H9 (cell line): ENCODE measurements around the gene SSTR5. TPM values are rescaled to one million over a fixed set of nuclear protein-coding genes. Genes with fewer than 3 reads are reported as not detected.

ENCODE experiments used
- DNase-seq: peaks from one replicate; pipeline ENCODE4 v3.0.0-alpha.2; 2017
- H2AFZ ChIP-seq: one replicate; pipeline ENCODE4 v1.6.1; 2013; ENCODE audit warnings: mild to moderate bottlenecking, low read length, control low read depth, moderate library complexity
- H2AK5ac ChIP-seq: 2 replicates; pipeline ENCODE4 v1.6.1; 2013; ENCODE audit warnings: low read length, control low read depth, mixed read lengths; ENCODE audit not compliant: insufficient read length
- H2BK120ac ChIP-seq: one replicate; pipeline ENCODE4 v1.6.1; 2013; ENCODE audit warnings: low read depth, mild to moderate bottlenecking, low read length, control low read depth, inconsistent platforms; ENCODE audit not compliant: poor library complexity, severe bottlenecking
- H2BK12ac ChIP-seq: 2 replicates; pipeline ENCODE4 v1.6.1; 2013; ENCODE audit warnings: low read length, control low read depth, mixed read lengths, low read depth; ENCODE audit not compliant: insufficient read length
- H2BK15ac ChIP-seq: 2 replicates; pipeline ENCODE4 v1.6.1; 2013; ENCODE audit warnings: low read depth, low read length, control low read depth
- H2BK20ac ChIP-seq: one replicate; pipeline ENCODE4 v1.6.1; 2013; ENCODE audit warnings: low read depth, mild to moderate bottlenecking, low read length, control low read depth, inconsistent platforms; ENCODE audit not compliant: poor library complexity, severe bottlenecking
- H2BK5ac ChIP-seq: 2 replicates; pipeline ENCODE4 v1.6.1; 2013; ENCODE audit warnings: low read length, control low read depth, mixed read lengths; ENCODE audit not compliant: insufficient read length
- H3K14ac ChIP-seq: 2 replicates; pipeline ENCODE4 v1.6.1; 2013; ENCODE audit warnings: low read length, control low read depth; ENCODE audit not compliant: insufficient read depth
- H3K18ac ChIP-seq: 2 replicates; pipeline ENCODE4 v1.6.1; 2013; ENCODE audit warnings: low read depth, mild to moderate bottlenecking, mixed read lengths, low read length, control low read depth; ENCODE audit not compliant: insufficient read length
- H3K23ac ChIP-seq: 2 replicates; pipeline ENCODE4 v1.6.1; 2013; ENCODE audit warnings: low read length, control low read depth, mixed read lengths, low read depth; ENCODE audit not compliant: insufficient read length
- H3K23me2 ChIP-seq: 2 replicates; pipeline ENCODE4 v1.6.1; 2013; ENCODE audit warnings: low read depth, mild to moderate bottlenecking, mixed read lengths, low read length, control low read depth; ENCODE audit not compliant: insufficient read length, poor library complexity, severe bottlenecking
- H3K27ac ChIP-seq: 2 replicates; pipeline ENCODE4 v1.5.1; 2013; ENCODE audit warnings: low read length, control low read depth, mixed read lengths, low read depth; ENCODE audit not compliant: insufficient read length
- H3K27me3 ChIP-seq: 2 replicates; pipeline ENCODE4 v1.6.1; 2013; ENCODE audit warnings: low read length, control low read depth, inconsistent platforms; ENCODE audit not compliant: insufficient read depth
- H3K4ac ChIP-seq: 2 replicates; pipeline ENCODE4 v1.6.1; 2013; ENCODE audit warnings: low read depth, mild to moderate bottlenecking, control low read depth, inconsistent platforms, low read length, moderate library complexity
- H3K4me1 ChIP-seq: 2 replicates; pipeline ENCODE4 v1.6.1; 2013; ENCODE audit warnings: low read length, control low read depth, inconsistent platforms; ENCODE audit not compliant: insufficient read depth
- H3K4me2 ChIP-seq: 2 replicates; pipeline ENCODE4 v1.6.1; 2013; ENCODE audit warnings: low read length, control low read depth, mixed read lengths; ENCODE audit not compliant: insufficient read length, insufficient read depth
- H3K56ac ChIP-seq: 2 replicates; pipeline ENCODE4 v1.6.1; 2013; ENCODE audit warnings: low read depth, mild to moderate bottlenecking, mixed read lengths, low read length, control low read depth; ENCODE audit not compliant: insufficient read length
- H3K79me1 ChIP-seq: 2 replicates; pipeline ENCODE4 v1.6.1; 2013; ENCODE audit warnings: low read depth, mild to moderate bottlenecking, moderate library complexity, low read length, control low read depth, inconsistent platforms; ENCODE audit not compliant: insufficient read depth, poor library complexity, severe bottlenecking
- H3K79me2 ChIP-seq: 2 replicates; pipeline ENCODE4 v1.6.1; 2013; ENCODE audit warnings: low read length, control low read depth, inconsistent platforms; ENCODE audit not compliant: insufficient read depth
- H3K9ac ChIP-seq: 2 replicates; pipeline ENCODE4 v1.6.1; 2013; ENCODE audit warnings: low read length, control low read depth, mixed read lengths; ENCODE audit not compliant: insufficient read length; ENCODE audit errors: extremely low read depth
- H3K9me3 ChIP-seq: one replicate; pipeline ENCODE4 v1.6.1; 2013; ENCODE audit warnings: low read depth, low read length, inconsistent platforms; ENCODE audit not compliant: control insufficient read depth
- H3T11ph ChIP-seq: one replicate; pipeline ENCODE4 v1.6.1; 2013; ENCODE audit warnings: mild to moderate bottlenecking, low read length, control low read depth, inconsistent platforms
- H4K20me1 ChIP-seq: one replicate; pipeline ENCODE4 v1.6.1; 2013; ENCODE audit not compliant: control insufficient read depth, insufficient read length, insufficient read depth
- H4K5ac ChIP-seq: 2 replicates; pipeline ENCODE4 v1.6.1; 2013; ENCODE audit warnings: low read depth, mild to moderate bottlenecking, mixed read lengths, low read length, control low read depth; ENCODE audit not compliant: insufficient read length
- H4K8ac ChIP-seq: replicated peaks from 2 replicates; pipeline ENCODE4 v1.6.1; 2013; ENCODE audit warnings: low read length, control low read depth, mixed read lengths, low read depth; ENCODE audit not compliant: insufficient read length
- H4K91ac ChIP-seq: 2 replicates; pipeline ENCODE4 v1.6.1; 2013; ENCODE audit warnings: low read depth, mild to moderate bottlenecking, moderate library complexity, mixed read lengths, low read length, control low read depth; ENCODE audit not compliant: insufficient read length
- H3K27ac Mint-ChIP-seq, 3 experiments: 2 replicates in 2 of 3; 3 replicates in 1 of 3; pipeline ENCODE4 v1.8.0; 2020 to 2021; ENCODE audit warnings: mixed read lengths in 3 of 3, mild to moderate bottlenecking in 1 of 3, moderate library complexity in 1 of 3
- H3K27me3 Mint-ChIP-seq: 2 replicates; pipeline ENCODE4 v1.8.0; 2021; ENCODE audit warnings: low read depth, mild to moderate bottlenecking, moderate library complexity, mixed read lengths
- H3K36me3 Mint-ChIP-seq, 3 experiments: 2 replicates in 2 of 3; 3 replicates in 1 of 3; pipeline ENCODE4 v1.8.0; 2020 to 2021; ENCODE audit warnings: low read depth in 3 of 3, mixed read lengths in 3 of 3; ENCODE audit not compliant: insufficient read depth in 1 of 3
- H3K4me1 Mint-ChIP-seq, 2 experiments: 2 replicates each; pipeline ENCODE4 v1.8.0; 2020; ENCODE audit warnings: mixed read lengths in 2 of 2
- H3K4me3 Mint-ChIP-seq, 2 experiments: 2 replicates in 1 of 2; 3 replicates in 1 of 2; pipeline ENCODE4 v1.8.0; 2020 to 2021; ENCODE audit warnings: mild to moderate bottlenecking in 2 of 2, mixed read lengths in 2 of 2, moderate library complexity in 1 of 2
- H3K9me3 Mint-ChIP-seq, 2 experiments: 2 replicates in 1 of 2; 3 replicates in 1 of 2; pipeline ENCODE4 v1.8.0; 2020; ENCODE audit warnings: mild to moderate bottlenecking in 2 of 2, mixed read lengths in 2 of 2, moderate library complexity in 1 of 2
- WGBS: extraction: QIAGEN DNeasy Blood & Tissue Kit; methylation state at CpG from one replicate; pipeline ENCODE4 v1.1.7; 2013; ENCODE audit warnings: missing lambda C conversion rate, low lambda C conversion rate, mixed read lengths; ENCODE audit not compliant: insufficient read length; ENCODE audit errors: extremely low coverage; 5-methylcytosine and 5-hydroxymethylcytosine counted together
- total RNA-seq: library from RNA; stranded (reverse); gene quantifications from 2 replicates; pipeline ENCODE4 v1.2.1, GENCODE V29; 2021
- TF ChIP-seq, protein P1 (sequence below): fragments of 200-600 bp; sonication (generic); conservative IDR thresholded peaks from 3 replicates; pipeline ENCODE4 v1.8.0; 2021; ENCODE audit warnings: antibody characterized with exemption, mild to moderate bottlenecking

Gene SSTR5
- total RNA-seq, 1 experiment from 2014 or later: 0.22 TPM

GRCh38 chr16:1106659-1107058, 34.1 kb downstream of the SSTR5 start:
- Histone ChIP-seq H3K4me1 (no peaks in the 10 kb centered on the region), H3K27me3 (no peaks in the 10 kb centered on the region), H4K91ac (no peak overlapping the region), H4K5ac (no peak overlapping the region), H3K79me2 (no peaks in the 10 kb centered on the region), H3T11ph (no peak overlapping the region), H3K56ac (no peak overlapping the region), H2AFZ (no peak overlapping the region), H3K27ac (no peak overlapping the region), H3K14ac (no peak overlapping the region), H3K18ac (no peak overlapping the region), H2BK15ac (no peak overlapping the region), H4K20me1 (no peaks in the 10 kb centered on the region), H2AK5ac (no peak overlapping the region), H3K23ac (no peak overlapping the region), H4K8ac (no peak overlapping the region), H2BK5ac (no peak overlapping the region), H2BK20ac (no peak overlapping the region), H3K4me2 (no peak overlapping the region), H3K9me3 (no peaks in the 10 kb centered on the region), H3K9ac (no peak overlapping the region), H3K4ac (no peak overlapping the region), H2BK12ac (no peak overlapping the region), H3K23me2 (peaks cover 4% of the 10 kb centered on the region), H3K79me1 (no peaks in the 10 kb centered on the region), H2BK120ac (no peak overlapping the region)
- WGBS: no CpG with 5 or more reads among the region's 16 CpGs
- H3K4me1 Mint-ChIP-seq: peaks cover 0 to 3% of the 10 kb centered on the region in 2 experiments; a peak in 1 of 4 replicates
- no peak for DNase-seq
- H3K27ac Mint-ChIP-seq: no peak overlapping the region; a peak in 1 of 7 replicates
- peaks cover 45% of the 10 kb centered on the region for H3K27me3 Mint-ChIP-seq
- no peaks in the 10 kb centered on the region for H3K36me3 Mint-ChIP-seq
- no peaks in the 10 kb centered on the region; a peak in 1 of 5 replicates for H3K9me3 Mint-ChIP-seq
- H3K4me3 Mint-ChIP-seq: no peak overlapping the region
- TF ChIP-seq, protein P1, sequence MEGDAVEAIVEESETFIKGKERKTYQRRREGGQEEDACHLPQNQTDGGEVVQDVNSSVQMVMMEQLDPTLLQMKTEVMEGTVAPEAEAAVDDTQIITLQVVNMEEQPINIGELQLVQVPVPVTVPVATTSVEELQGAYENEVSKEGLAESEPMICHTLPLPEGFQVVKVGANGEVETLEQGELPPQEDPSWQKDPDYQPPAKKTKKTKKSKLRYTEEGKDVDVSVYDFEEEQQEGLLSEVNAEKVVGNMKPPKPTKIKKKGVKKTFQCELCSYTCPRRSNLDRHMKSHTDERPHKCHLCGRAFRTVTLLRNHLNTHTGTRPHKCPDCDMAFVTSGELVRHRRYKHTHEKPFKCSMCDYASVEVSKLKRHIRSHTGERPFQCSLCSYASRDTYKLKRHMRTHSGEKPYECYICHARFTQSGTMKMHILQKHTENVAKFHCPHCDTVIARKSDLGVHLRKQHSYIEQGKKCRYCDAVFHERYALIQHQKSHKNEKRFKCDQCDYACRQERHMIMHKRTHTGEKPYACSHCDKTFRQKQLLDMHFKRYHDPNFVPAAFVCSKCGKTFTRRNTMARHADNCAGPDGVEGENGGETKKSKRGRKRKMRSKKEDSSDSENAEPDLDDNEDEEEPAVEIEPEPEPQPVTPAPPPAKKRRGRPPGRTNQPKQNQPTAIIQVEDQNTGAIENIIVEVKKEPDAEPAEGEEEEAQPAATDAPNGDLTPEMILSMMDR: no peak
